Fibroblast of the aortic adventitia (primary cell): Measurements from ENCODE around the gene RAC3. TPM values are rescaled to one million over a fixed set of nuclear protein-coding genes. Genes with fewer than 3 reads are reported as not detected.
A peak's percentile ranks its signal among the peaks of the same experiment; 100 is the strongest.

Experiments
- DNase-seq: peaks from one replicate; pipeline ENCODE4 v3.0.0-alpha.2; 2010; ENCODE audit warnings: low read depth
- H3K4me3 ChIP-seq: 2 replicates; pipeline ENCODE4 v1.5.1; 2011; ENCODE audit warnings: low read depth, mild to moderate bottlenecking, control low read depth, low read length, moderate library complexity
- CTCF ChIP-seq: IDR thresholded peaks from 2 replicates; pipeline ENCODE4 v1.5.1; 2011; ENCODE audit warnings: mild to moderate bottlenecking, low read length, control low read depth, inconsistent platforms; ENCODE audit not compliant: insufficient read depth
- total RNA-seq: library from RNA; depleted of rRNA; stranded (reverse); fragments of >200 nt; gene quantifications from 2 replicates; pipeline ENCODE4 v1.2.3, GENCODE V29; 2012; ENCODE audit warnings: low replicate concordance

Gene RAC3
- total RNA-seq, 1 donor, result 6.2 TPM

- DNase-seq, result no peak
- peak overlapping the region; percentile 80 for H3K4me3 ChIP-seq
- no peak for TF ChIP-seq CTCF
Observed at GRCh38 chr17:82053556-82054263, 22.2 kb downstream of the RAC3 start.

GRCh38 chr17:82054351-82055022 is 23.0 kb downstream of the RAC3 start:
- no peak for DNase-seq
- TF ChIP-seq CTCF, result no peak
- no peak overlapping the region for H3K4me3 ChIP-seq

GRCh38 chr17:82055023-82055964 is 23.8 kb downstream of the RAC3 start:
- no peak for DNase-seq
- TF ChIP-seq CTCF, result no peak
- H3K4me3 ChIP-seq, result no peak overlapping the region

GRCh38 chr17:82055965-82056728 is 24.7 kb downstream of the RAC3 start:
- no peak for DNase-seq
- H3K4me3 ChIP-seq, result no peak overlapping the region
- TF ChIP-seq CTCF, result no peak

- DNase-seq, result no peak
- no peak overlapping the region for H3K4me3 ChIP-seq
- TF ChIP-seq CTCF, result no peak
Observed at GRCh38 chr17:82056729-82057621, 25.5 kb downstream of the RAC3 start.
